Measurements from ENCODE around the gene NLRP12.
"Not testable (repeated sequence)": the region's sequence is repeated elsewhere in the genome, so short reads cannot be mapped to it uniquely, and the experiment has no call there.

The NLRP12 gene

DNA sequence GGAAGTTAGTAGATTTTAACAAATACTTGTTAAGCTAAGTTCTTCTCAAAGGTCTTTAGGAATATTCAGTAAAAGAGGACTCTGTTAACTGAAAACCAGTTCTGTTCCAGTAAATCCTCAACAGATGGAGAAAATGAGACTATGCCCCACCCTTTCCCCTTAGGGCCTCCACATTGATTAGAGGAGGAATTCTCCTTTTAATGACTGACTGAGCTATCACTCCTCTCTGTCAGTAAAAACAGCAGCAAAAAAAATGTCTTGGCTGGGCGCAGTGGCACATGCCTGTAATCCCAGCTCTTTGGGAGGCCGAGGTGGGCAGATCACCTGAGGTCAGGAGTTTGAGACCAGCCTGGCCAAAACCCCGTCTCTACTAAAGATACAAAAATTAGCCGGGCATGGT lies 50.1 kb downstream of the NLRP12 start:
- no peak for DNase-seq

DNA sequence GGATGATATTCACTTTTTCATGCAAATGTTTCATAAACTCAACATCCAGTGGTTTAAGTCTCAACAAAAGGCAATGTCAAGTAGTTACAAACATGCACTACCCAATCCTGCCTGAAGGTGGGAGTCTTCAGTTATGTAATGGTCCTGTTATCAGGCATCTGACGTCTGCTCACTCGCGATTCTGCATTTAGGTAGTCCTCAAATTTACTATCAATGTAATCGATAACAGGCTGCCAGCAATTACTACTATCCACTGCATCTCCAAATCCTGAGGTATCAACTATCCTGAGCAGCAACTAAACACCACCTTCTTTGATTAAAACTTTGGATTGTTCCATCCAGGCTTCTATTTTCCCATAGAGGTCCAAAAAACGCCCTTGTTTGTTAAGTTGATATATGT lies 51.2 kb downstream of the NLRP12 start:
- no peak for DNase-seq

DNA sequence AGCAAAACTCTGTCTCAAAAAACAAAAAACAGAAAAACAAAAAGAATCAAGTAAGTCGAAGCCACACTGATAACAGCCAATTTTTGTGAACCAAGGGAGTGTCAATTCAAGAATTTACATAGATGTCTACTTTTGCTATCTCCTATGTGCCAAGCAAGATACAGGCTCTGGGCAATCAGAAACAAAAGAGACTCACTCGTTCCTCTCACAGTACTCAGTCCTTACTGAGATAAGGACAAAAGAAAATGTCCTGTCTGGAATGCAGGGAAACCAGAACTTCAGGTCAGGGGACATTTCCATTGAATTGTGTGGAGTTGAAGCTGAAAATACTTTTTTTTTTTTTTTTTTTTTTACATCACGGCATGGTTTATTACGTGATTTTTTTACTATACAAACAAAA lies 53.0 kb downstream of the NLRP12 start:
- no peak for DNase-seq

DNA sequence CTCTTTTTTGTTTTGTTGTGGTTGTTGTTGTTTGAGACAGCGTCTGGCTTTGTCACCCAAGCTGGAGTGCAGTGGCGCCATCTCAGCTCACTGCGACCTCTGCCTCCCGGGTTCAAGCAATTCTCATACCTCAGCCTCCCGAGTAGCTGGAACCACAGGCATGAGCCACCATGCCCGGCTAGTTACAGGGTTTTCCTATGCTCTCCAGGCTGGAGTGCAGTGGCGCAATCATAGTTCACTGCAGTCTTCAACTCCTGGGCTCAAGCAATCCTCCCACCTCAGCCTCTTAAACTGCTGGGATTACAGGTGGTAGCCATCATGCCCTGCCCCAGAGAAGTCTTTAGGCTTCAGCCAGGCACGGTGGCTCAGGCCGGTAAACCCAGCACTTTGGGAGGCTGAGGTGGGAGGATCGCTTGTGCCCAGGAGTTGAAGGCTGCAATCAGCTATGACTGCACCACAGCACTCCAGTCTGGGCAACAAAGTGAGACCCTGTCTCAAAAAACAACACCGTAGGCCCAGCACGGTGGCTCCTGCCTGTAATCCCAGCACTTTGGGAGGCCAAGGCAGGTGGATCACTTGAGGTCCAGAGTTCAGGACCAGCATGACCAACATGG lies 54.3 kb downstream of the NLRP12 start:
- DNase-seq = not testable (repeated sequence)

DNA sequence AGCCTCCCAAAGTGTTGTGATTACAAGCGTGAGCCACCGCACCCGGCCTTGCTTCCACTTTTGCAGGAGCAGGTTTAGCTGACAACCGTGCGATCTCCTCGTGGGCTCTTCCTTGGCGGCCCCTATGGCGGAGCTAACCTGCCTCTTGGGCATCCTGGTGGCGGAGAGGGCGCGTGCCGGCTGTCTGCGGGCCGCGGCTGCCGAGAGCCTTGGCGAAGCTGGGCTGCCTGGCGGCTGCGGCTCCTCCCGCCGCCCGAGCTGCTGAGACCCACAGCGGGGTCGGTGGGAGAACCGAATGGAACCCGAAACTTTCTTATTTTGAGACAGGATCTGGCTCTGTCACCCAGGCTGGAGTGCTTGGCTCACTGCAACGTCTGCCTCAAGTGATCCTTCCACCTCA lies 55.7 kb downstream of the NLRP12 start:
- DNase-seq = no peak

DNA sequence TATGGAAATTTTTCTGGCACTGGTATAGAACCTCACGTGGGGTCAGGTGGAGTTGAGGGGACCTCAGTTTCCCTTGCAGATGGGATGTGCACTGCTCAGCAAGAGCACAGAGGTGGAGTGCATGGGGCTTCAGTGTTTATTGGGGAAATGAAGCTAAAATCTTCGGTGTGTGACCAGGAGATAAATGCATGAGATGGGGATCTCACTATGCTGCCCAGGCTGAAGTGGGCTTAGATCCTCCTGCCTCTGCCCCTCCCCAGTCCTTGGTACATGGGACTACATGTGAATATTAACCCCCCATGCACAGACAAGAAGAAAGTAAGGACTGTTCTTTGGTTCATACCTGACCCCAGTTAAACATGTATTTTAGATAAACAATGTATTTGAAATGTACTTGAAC lies 65.1 kb downstream of the NLRP12 start:
- not testable (repeated sequence) for DNase-seq
